ENCODE measurements around the gene AIMP1. TPM values are rescaled to one million over a fixed set of nuclear protein-coding genes. Genes with fewer than 3 reads are reported as not detected.

AIMP1 gene
- total RNA-seq, 1 experiment from 2014 or later, result 45.8 TPM

GRCh38 chr4:106347167-106347566, 30.8 kb downstream of the AIMP1 start:
- Histone ChIP-seq H3K36me3 (ENCODE audit: control insufficient read depth, insufficient read depth, low read length) (no peaks in the 10 kb centered on the region; the same call in none of the 2 replicates), H3K4me3 (ENCODE audit: low read depth in 2 of 2, low read length in 2 of 2) (no peak overlapping the region), H3K9me3 (ENCODE audit: control insufficient read depth, insufficient read depth, low read depth, low read length) (no peaks in the 10 kb centered on the region), H3K4me1 (ENCODE audit: control insufficient read depth, insufficient read depth, low read length) (no peaks in the 10 kb centered on the region), H3K27ac (ENCODE audit: low read length) (no peak overlapping the region), H3K27me3 (ENCODE audit: control insufficient read depth, insufficient read depth, low read length) (no peaks in the 10 kb centered on the region)
- CTCF ChIA-PET, result no interaction called here
- DNase-seq (ENCODE audit: low read depth, low spot score) (no peak), ATAC-seq (no peak)
- TF ChIP-seq POLR2AphosphoS5 (IDR thresholded peaks at IDR 0.05; ENCODE audit: low read depth, low read length), result no peak
- TF ChIP-seq SIN3A (IDR thresholded peaks at IDR 0.05; ENCODE audit: borderline replicate concordance, insufficient read depth, low read depth, low read length), result no peak
- no peak for TF ChIP-seq CTCF (IDR thresholded peaks at IDR 0.05)
- TF ChIP-seq REST (IDR thresholded peaks at IDR 0.05; ENCODE audit: insufficient read depth in 1 of 2, low read depth in 2 of 2, low read length in 1 of 2), result no peak
- no peak for TF ChIP-seq TCF7L2 (IDR thresholded peaks at IDR 0.05; ENCODE audit: low read depth, low read length)
- BruUV-seq (replicated peaks), result no TSS peak
- intact Hi-C loops (cut with micrococcal nuclease; ENCODE audit: unreplicated experiment) (no loop called here), in situ Hi-C loops (cut with HindIII; ENCODE audit: low pct_unique_long_range_greater_than_20kb, low sequenced_read_pairs) (no loop called here)
- POLR2A ChIA-PET, result no interaction called here

- BruUV-seq (replicated peaks), result no TSS peak
- no peak for DNase-seq (ENCODE audit: low read depth, low spot score)
- H3K27ac ChIP-seq (ENCODE audit: low read length), result no peak overlapping the region
- no peaks in the 10 kb centered on the region for H3K27me3 ChIP-seq (ENCODE audit: control insufficient read depth, insufficient read depth, low read length)
- TF ChIP-seq REST (IDR thresholded peaks at IDR 0.05; ENCODE audit: insufficient read depth in 1 of 2, low read depth in 2 of 2, low read length in 1 of 2) (no peak), POLR2AphosphoS5 (IDR thresholded peaks at IDR 0.05; ENCODE audit: low read depth, low read length) (no peak), SIN3A (IDR thresholded peaks at IDR 0.05; ENCODE audit: borderline replicate concordance, insufficient read depth, low read depth, low read length) (no peak), CTCF (IDR thresholded peaks at IDR 0.05) (no peak), TCF7L2 (IDR thresholded peaks at IDR 0.05; ENCODE audit: low read depth, low read length) (no peak)
- ChIA-PET POLR2A (no interaction called here), CTCF (no interaction called here)
- H3K4me1 ChIP-seq (ENCODE audit: control insufficient read depth, insufficient read depth, low read length), result no peaks in the 10 kb centered on the region
- H3K36me3 ChIP-seq (ENCODE audit: control insufficient read depth, insufficient read depth, low read length), result no peaks in the 10 kb centered on the region; the same call in none of the 2 replicates
- intact Hi-C loops (cut with micrococcal nuclease; ENCODE audit: unreplicated experiment), result no loop called here
- H3K4me3 ChIP-seq (ENCODE audit: low read depth in 2 of 2, low read length in 2 of 2), result no peak overlapping the region
- H3K9me3 ChIP-seq (ENCODE audit: control insufficient read depth, insufficient read depth, low read depth, low read length), result no peaks in the 10 kb centered on the region
- in situ Hi-C loops (cut with HindIII; ENCODE audit: low pct_unique_long_range_greater_than_20kb, low sequenced_read_pairs), result no loop called here
- ATAC-seq, result no peak
Observed at GRCh38 chr4:106351016-106351415, 34.7 kb downstream of the AIMP1 start.
